ENCODE results near the gene FSTL5. TPM values are rescaled to one million over a fixed set of nuclear protein-coding genes. Genes with fewer than 3 reads are reported as not detected.

FSTL5 gene
- total and polyA plus RNA-seq, 2 donors (not counting 3 experiments of a cell fraction or from before 2014, with no cell fraction given) = 1.3 to 1.9 TPM

DNA sequence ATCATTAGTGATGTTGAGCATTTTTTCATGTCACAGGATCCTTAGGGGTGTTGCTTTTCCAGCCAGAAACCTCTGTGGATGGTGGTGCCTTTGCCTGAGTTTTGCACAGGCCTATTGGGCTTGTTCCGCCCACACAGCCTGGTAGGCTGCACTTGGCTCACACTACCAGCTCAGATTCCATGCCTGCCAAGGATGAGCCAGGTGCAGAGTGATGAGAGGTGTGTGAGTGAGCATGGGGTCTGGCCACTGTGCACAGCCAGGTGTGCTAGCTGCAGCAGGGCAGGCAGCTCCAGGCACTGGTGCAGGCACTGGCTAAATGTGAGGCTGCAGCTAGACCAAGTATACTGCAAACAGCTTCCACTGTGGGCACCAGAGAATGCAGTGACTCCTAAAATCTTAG is 341.6 kb downstream of the FSTL5 start:
- H3K9me3 ChIP-seq (replicated peaks; ENCODE audit: control insufficient read depth, insufficient read depth, low read length) = no peaks in the 10 kb centered on the region
- no peak for FAIRE-seq
- BruUV-seq (replicated peaks) = no TSS peak
- no peaks in the 10 kb centered on the region for H3K79me2 ChIP-seq (ENCODE audit: control insufficient read depth, insufficient read depth, low read length)
- ChIA-PET CTCF (interaction anchor here (1.0 kb wide), 1 partner anchor 8 kb away, joined by 3 read pairs; no protein-coding TSS in a partner anchor), POLR2A (no interaction called here)
- H4K20me1 ChIP-seq (replicated peaks; ENCODE audit: control insufficient read depth, extremely low read depth, insufficient read depth, low read length) = no peaks in the 10 kb centered on the region
- TF ChIP-seq EZH2 (IDR thresholded peaks at IDR 0.05; ENCODE audit: borderline replicate concordance, low read depth, low read length, severe bottlenecking) (no peak), GATA2 (IDR thresholded peaks at IDR 0.05; ENCODE audit: insufficient read depth, insufficient read length, low read depth, low read length) (no peak), MYC (IDR thresholded peaks at IDR 0.05; ENCODE audit: low read depth, low read length) (no peak), POLR2A (IDR thresholded peaks at IDR 0.05; ENCODE audit: low read depth, low read length) (no peak), FOS (IDR thresholded peaks at IDR 0.05; ENCODE audit: borderline replicate concordance, insufficient read depth, low read length) (no peak), JUN (IDR thresholded peaks at IDR 0.05; ENCODE audit: borderline replicate concordance, insufficient read depth, insufficient read length, low read depth) (no peak), POLR2AphosphoS5 (IDR thresholded peaks at IDR 0.05; ENCODE audit: insufficient read depth, low read depth, low read length) (no peak)
- TF ChIP-seq, protein P1, sequence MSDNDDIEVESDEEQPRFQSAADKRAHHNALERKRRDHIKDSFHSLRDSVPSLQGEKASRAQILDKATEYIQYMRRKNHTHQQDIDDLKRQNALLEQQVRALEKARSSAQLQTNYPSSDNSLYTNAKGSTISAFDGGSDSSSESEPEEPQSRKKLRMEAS (IDR thresholded peaks at IDR 0.05; ENCODE audit: insufficient read depth, insufficient read length) = no peak
- TF ChIP-seq, protein P2, sequence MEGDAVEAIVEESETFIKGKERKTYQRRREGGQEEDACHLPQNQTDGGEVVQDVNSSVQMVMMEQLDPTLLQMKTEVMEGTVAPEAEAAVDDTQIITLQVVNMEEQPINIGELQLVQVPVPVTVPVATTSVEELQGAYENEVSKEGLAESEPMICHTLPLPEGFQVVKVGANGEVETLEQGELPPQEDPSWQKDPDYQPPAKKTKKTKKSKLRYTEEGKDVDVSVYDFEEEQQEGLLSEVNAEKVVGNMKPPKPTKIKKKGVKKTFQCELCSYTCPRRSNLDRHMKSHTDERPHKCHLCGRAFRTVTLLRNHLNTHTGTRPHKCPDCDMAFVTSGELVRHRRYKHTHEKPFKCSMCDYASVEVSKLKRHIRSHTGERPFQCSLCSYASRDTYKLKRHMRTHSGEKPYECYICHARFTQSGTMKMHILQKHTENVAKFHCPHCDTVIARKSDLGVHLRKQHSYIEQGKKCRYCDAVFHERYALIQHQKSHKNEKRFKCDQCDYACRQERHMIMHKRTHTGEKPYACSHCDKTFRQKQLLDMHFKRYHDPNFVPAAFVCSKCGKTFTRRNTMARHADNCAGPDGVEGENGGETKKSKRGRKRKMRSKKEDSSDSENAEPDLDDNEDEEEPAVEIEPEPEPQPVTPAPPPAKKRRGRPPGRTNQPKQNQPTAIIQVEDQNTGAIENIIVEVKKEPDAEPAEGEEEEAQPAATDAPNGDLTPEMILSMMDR (IDR thresholded peaks at IDR 0.05; ENCODE audit: extremely low read depth in 1 of 2, insufficient read depth in 1 of 2, low read depth in 1 of 2, low read length in 2 of 2) = no peak
- no peak overlapping the region for H2AFZ ChIP-seq (ENCODE audit: low read depth, low read length)
- intact Hi-C loops (cut with micrococcal nuclease) (no loop called here), dilution Hi-C loops (cut with MboI; ENCODE audit: extremely low pct_ligation_motif_present, low sequenced_read_pairs) (no loop called here)
- no peak overlapping the region for H3K4me3 ChIP-seq (replicated peaks in 1 of 3; ENCODE audit: insufficient read depth in 1 of 3, low read depth in 1 of 3, low read length in 3 of 3)
- H3K4me1 ChIP-seq (ENCODE audit: control insufficient read depth, extremely low read depth, insufficient read depth, low read length) = no peaks in the 10 kb centered on the region
- no peak overlapping the region for H3K9ac ChIP-seq (replicated peaks; ENCODE audit: extremely low read depth, insufficient read depth, low read length)
- H3K9me1 ChIP-seq (replicated peaks; ENCODE audit: control insufficient read depth, extremely low read depth, insufficient read depth, low read length) = no peaks in the 10 kb centered on the region
- DNase-seq (ENCODE audit: low read depth, low spot score) = no peak
- no peaks in the 10 kb centered on the region for H3K36me3 ChIP-seq (ENCODE audit: control insufficient read depth in 2 of 2, extremely low read depth in 1 of 2, insufficient read depth in 2 of 2, low read length in 2 of 2)
- H3K27me3 ChIP-seq (ENCODE audit: control insufficient read depth in 2 of 2, insufficient read depth in 2 of 2, low read length in 2 of 2) = no peaks in the 10 kb centered on the region
- H3K27ac ChIP-seq (ENCODE audit: insufficient read depth, low read depth, low read length) = no peak overlapping the region
- no peak overlapping the region for H3K4me2 ChIP-seq (ENCODE audit: insufficient read depth, low read length)

Data from endothelial cell of umbilical vein (primary cell).